SK-N-SH (cell line): ENCODE measurements around the gene USB1. TPM values are rescaled to one million over a fixed set of nuclear protein-coding genes. Genes with fewer than 3 reads are reported as not detected.

Experiments
- CTCF ChIA-PET: fragments of 300-600, 350-600 bp; formaldehyde crosslinking; extraction: SDS; loops from one replicate; lab custom pipeline; 2021; lab: Yijun Ruan, JAX
- POLR2A ChIA-PET: fragments of 350-600 bp; sonication (Branson Sonifier 250); formaldehyde crosslinking; extraction: SDS; loops from one replicate; lab custom pipeline; 2020; ENCODE audit warnings: antibody characterized with exemption, inconsistent platforms; lab: Yijun Ruan, JAX
- DNase-seq: peaks from one replicate; pipeline ENCODE4 v3.0.0; 2012
- H2AFZ ChIP-seq: fragments of 200-600 bp; sonication (generic); 2 replicates; pipeline ENCODE4 v1.8.1; 2016; ENCODE audit warnings: antibody characterized with exemption, mild to moderate bottlenecking, low read depth
- H3F3A ChIP-seq: fragments of 200-600 bp; sonication (generic); replicated peaks from 2 replicates; pipeline ENCODE3; 2016; ENCODE audit warnings: antibody characterized with exemption, mild to moderate bottlenecking; ENCODE audit not compliant: insufficient read depth
- H3K27ac ChIP-seq, 2 experiments: fragments of 200-500 bp in 1 of 2; fragments of 200-600 bp in 1 of 2; sonication (Bioruptor generic) in 1 of 2; sonication (generic), shearing (Covaris generic) in 1 of 2; 2 replicates each; pipeline versions ENCODE4 v1.5.1 to v1.6.1; 2014 to 2016; ENCODE audit warnings: low read depth in 2 of 2, inconsistent platforms in 1 of 2, low read length in 1 of 2, mild to moderate bottlenecking in 1 of 2, mixed read lengths in 1 of 2
- H3K27me3 ChIP-seq: fragments of 200-600 bp; sonication (generic), shearing (Covaris generic); 2 replicates; pipeline ENCODE4 v1.6.1; 2016; ENCODE audit warnings: mixed run types; ENCODE audit not compliant: insufficient read depth
- H3K36me3 ChIP-seq, 2 experiments: fragments of 200-500 bp in 1 of 2; fragments of 200-600 bp in 1 of 2; sonication (Bioruptor generic) in 1 of 2; sonication (generic) in 1 of 2; replicated peaks in 1 of 2; 2 replicates each; pipeline versions ENCODE3 to v1.5.1; 2014 to 2016; ENCODE audit warnings: low read length in 1 of 2, mild to moderate bottlenecking in 1 of 2; ENCODE audit not compliant: insufficient read depth in 2 of 2, control insufficient read depth in 1 of 2
- H3K4me1 ChIP-seq, 2 experiments: fragments of 200-500 bp in 1 of 2; fragments of 200-600 bp in 1 of 2; sonication (Bioruptor generic) in 1 of 2; sonication (generic), shearing (Covaris generic) in 1 of 2; 2 replicates each; pipeline versions ENCODE4 v1.5.1 to v1.6.1; 2014 to 2016; ENCODE audit warnings: low read depth in 1 of 2, low read length in 1 of 2, mixed run types in 1 of 2; ENCODE audit not compliant: insufficient read depth in 2 of 2, control insufficient read depth in 1 of 2
- H3K4me2 ChIP-seq: fragments of 200-600 bp; sonication (generic), shearing (Covaris generic); 2 replicates; pipeline ENCODE4 v1.6.1; 2017; ENCODE audit warnings: mixed run types
- H3K4me3 ChIP-seq, 2 experiments: fragments of 200-500 bp in 1 of 2; fragments of 200-600 bp in 1 of 2; sonication (Bioruptor generic) in 1 of 2; sonication (generic), shearing (Covaris generic) in 1 of 2; 2 replicates each; pipeline versions ENCODE4 v1.5.1 to v1.8.1; 2014 to 2016; ENCODE audit warnings: low read depth in 2 of 2, inconsistent platforms in 1 of 2, low read length in 1 of 2, mild to moderate bottlenecking in 1 of 2, mixed read lengths in 1 of 2, moderate library complexity in 1 of 2
- H3K79me2 ChIP-seq: fragments of 200-600 bp; sonication (generic); 2 replicates; pipeline ENCODE4 v1.8.1; 2017; ENCODE audit warnings: mild to moderate bottlenecking; ENCODE audit not compliant: insufficient read depth
- H3K9ac ChIP-seq: fragments of 200-600 bp; sonication (generic); 2 replicates; pipeline ENCODE4 v1.6.1; 2017; ENCODE audit warnings: mixed run types
- H3K9me2 ChIP-seq: fragments of 200-600 bp; sonication (generic); 2 replicates; pipeline ENCODE4 v1.6.1; 2017; ENCODE audit warnings: mixed run types
- H3K9me3 ChIP-seq: fragments of 200-600 bp; sonication (generic); 2 replicates; pipeline ENCODE4 v1.6.1; 2017; ENCODE audit warnings: mixed run types, mild to moderate bottlenecking, moderate library complexity
- H4K20me1 ChIP-seq: fragments of 200-600 bp; sonication (generic); 2 replicates; pipeline ENCODE4 v1.6.1; 2017; ENCODE audit warnings: mild to moderate bottlenecking, mixed run types; ENCODE audit not compliant: insufficient read depth
- FOSL2 ChIP-seq: IDR thresholded peaks from 2 replicates; pipeline ENCODE4 v1.4.0; 2012; ENCODE audit warnings: low read depth, mild to moderate bottlenecking, moderate library complexity, borderline replicate concordance
- FOXJ3 ChIP-seq: sonication (generic); formaldehyde crosslinking; IDR thresholded peaks from 2 replicates; pipeline ENCODE4 v1.5.1; 2020; ENCODE audit warnings: mild to moderate bottlenecking, missing genetic modification reagents
- MAX ChIP-seq: IDR thresholded peaks from 2 replicates; pipeline ENCODE4 v1.4.0; 2012; ENCODE audit warnings: low read depth
- POLR2AphosphoS5 ChIP-seq: IDR thresholded peaks from 2 replicates; pipeline ENCODE4 v1.6.1; 2012; ENCODE audit warnings: low read depth, low read length
- RAD21 ChIP-seq: IDR thresholded peaks from 2 replicates; pipeline ENCODE4 v1.6.1; 2012; ENCODE audit warnings: mild to moderate bottlenecking, low read length
- RFX5 ChIP-seq: IDR thresholded peaks from 2 replicates; pipeline ENCODE4 v1.6.1; 2012; ENCODE audit warnings: mild to moderate bottlenecking, improper control_type of control experiment, low read length
- RXRA ChIP-seq: IDR thresholded peaks from 2 replicates; pipeline ENCODE4 v1.4.0; 2012; ENCODE audit warnings: low read depth, mild to moderate bottlenecking, borderline replicate concordance
- SIN3A ChIP-seq: IDR thresholded peaks from 2 replicates; pipeline ENCODE4 v1.6.1; 2012; ENCODE audit warnings: low read depth, mild to moderate bottlenecking, low read length, moderate library complexity, borderline replicate concordance
- SMC3 ChIP-seq: IDR thresholded peaks from 2 replicates; pipeline ENCODE4 v1.6.1; 2012; ENCODE audit warnings: low read depth, low read length, improper control_type of control experiment
- TAF1 ChIP-seq: IDR thresholded peaks from 2 replicates; pipeline ENCODE4 v1.6.1; 2012; ENCODE audit warnings: low read depth, mild to moderate bottlenecking, low read length, moderate library complexity, borderline replicate concordance
- TEAD4 ChIP-seq: IDR thresholded peaks from 2 replicates; pipeline ENCODE4 v1.4.0; 2012; ENCODE audit warnings: mild to moderate bottlenecking, borderline replicate concordance; ENCODE audit not compliant: insufficient read depth
- USF1 ChIP-seq: IDR thresholded peaks from 2 replicates; pipeline ENCODE4 v1.4.0; 2012; ENCODE audit warnings: low read depth, borderline replicate concordance
- YY1 ChIP-seq: IDR thresholded peaks from 2 replicates; pipeline ENCODE4 v1.4.0; 2012; ENCODE audit warnings: low read depth, mild to moderate bottlenecking
- ZBTB33 ChIP-seq: IDR thresholded peaks from 2 replicates; pipeline ENCODE4 v1.4.0; 2012; ENCODE audit warnings: low read depth, borderline replicate concordance
- WGBS: methylation state at CpG from one replicate; pipeline ENCODE4 v1.1.6; 2017; ENCODE audit warnings: low lambda C conversion rate; 5-methylcytosine and 5-hydroxymethylcytosine counted together
- polyA plus RNA-seq, 3 experiments: library from polyadenylated mRNA; depleted of rRNA; stranded (reverse); fragments of >200 nt; gene quantifications; 2 replicates each; pipeline ENCODE4 v1.2.3, GENCODE V29; 2012
- TF ChIP-seq, protein P1 (sequence below): IDR thresholded peaks from 2 replicates; pipeline ENCODE4; 2012
- TF ChIP-seq, protein P2 (sequence below): fragments of 150-350 bp; IDR thresholded peaks from 2 replicates; pipeline ENCODE4 v1.6.1; 2016; ENCODE audit warnings: mild to moderate bottlenecking, low read depth, low read length

USB1 gene
- polyA plus RNA-seq, 1 of the 3 experiments (the other 2 are of a cell fraction): 94.1 TPM

- TF ChIP-seq USF1: no peak
- TF ChIP-seq, all 33 proteins: peak for 0
Observed at GRCh38 chr16:58012481-58012880, 11.3 kb downstream of the USB1 start (continued).

DNA sequence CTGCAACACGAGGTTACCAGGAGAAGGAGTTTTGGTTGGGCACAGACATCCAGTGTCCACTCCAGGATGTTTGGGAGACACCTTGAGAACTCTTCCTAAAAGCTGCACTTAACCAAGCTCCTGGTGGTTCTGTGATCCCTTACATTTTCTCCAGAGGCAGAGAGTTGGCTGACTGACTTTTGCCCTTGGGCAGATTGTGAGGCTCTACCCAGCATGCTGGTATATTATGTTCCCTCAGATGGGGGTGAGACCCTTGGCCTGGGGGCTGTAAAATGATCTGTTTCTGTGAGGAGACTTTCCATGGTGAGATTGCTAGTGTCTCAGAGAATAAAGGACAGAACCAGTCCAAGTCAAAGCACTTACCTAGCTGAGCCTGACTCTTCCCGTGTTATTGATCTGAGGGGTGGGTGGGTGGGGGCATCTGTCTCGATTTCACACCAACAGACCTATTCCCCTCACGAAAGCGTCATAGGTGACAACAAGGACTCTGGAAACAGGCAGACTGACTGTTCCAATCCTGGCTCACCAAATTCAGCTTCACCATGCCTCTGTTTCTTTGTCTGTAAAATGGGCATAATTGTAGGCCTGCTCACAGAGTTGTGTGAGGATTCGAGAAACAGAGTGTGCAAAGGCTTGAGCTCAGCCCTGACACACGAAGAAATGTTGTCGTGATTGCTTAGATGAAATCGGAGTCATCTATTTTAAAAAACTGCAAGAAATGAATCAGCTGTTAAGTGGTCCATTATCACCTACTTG is 12.2 kb downstream of the USB1 start:
- Histone ChIP-seq H3K27me3 (no peaks in the 10 kb centered on the region), H3K9ac (no peak overlapping the region), H3K9me2 (no peaks in the 10 kb centered on the region)
- TF ChIP-seq FOXJ3 (no peak), RFX5 (no peak), RAD21 (no peak), MAX (no peak), ZBTB33 (no peak), TAF1 (no peak), FOSL2 (no peak), POLR2AphosphoS5 (no peak), SIN3A (no peak), YY1 (no peak), SMC3 (no peak), TEAD4 (no peak), RXRA (no peak)
- TF ChIP-seq, protein P1, sequence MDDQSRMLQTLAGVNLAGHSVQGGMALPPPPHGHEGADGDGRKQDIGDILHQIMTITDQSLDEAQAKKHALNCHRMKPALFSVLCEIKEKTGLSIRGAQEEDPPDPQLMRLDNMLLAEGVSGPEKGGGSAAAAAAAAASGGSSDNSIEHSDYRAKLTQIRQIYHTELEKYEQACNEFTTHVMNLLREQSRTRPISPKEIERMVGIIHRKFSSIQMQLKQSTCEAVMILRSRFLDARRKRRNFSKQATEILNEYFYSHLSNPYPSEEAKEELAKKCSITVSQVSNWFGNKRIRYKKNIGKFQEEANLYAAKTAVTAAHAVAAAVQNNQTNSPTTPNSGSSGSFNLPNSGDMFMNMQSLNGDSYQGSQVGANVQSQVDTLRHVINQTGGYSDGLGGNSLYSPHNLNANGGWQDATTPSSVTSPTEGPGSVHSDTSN: no peak
- TF ChIP-seq, protein P2, sequence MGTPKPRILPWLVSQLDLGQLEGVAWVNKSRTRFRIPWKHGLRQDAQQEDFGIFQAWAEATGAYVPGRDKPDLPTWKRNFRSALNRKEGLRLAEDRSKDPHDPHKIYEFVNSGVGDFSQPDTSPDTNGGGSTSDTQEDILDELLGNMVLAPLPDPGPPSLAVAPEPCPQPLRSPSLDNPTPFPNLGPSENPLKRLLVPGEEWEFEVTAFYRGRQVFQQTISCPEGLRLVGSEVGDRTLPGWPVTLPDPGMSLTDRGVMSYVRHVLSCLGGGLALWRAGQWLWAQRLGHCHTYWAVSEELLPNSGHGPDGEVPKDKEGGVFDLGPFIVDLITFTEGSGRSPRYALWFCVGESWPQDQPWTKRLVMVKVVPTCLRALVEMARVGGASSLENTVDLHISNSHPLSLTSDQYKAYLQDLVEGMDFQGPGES: no peak
- TF ChIP-seq, all 33 proteins: peak for 0
- no peaks in the 10 kb centered on the region for H3K9me3 ChIP-seq
- 85% methylated on average over 8 of the region's 9 CpGs for WGBS
- no peak overlapping the region for H3K4me3 ChIP-seq
- H2AFZ ChIP-seq: no peak overlapping the region
- H3K36me3 ChIP-seq: peaks cover 7 to 33% of the 10 kb centered on the region in 2 experiments
- no peak for DNase-seq
- no peaks in the 10 kb centered on the region for H3F3A ChIP-seq
- peaks cover 10% of the 10 kb centered on the region; the same call in 1 of the 2 replicates for H3K79me2 ChIP-seq
- no peaks in the 10 kb centered on the region for H4K20me1 ChIP-seq
- H3K4me2 ChIP-seq: no peak overlapping the region
- H3K4me1 ChIP-seq: peaks cover 0 to 11% of the 10 kb centered on the region in 2 experiments; a peak in 2 of 4 replicates
- ChIA-PET CTCF (interaction anchor here (0.7 to 8.5 kb wide), 9 partner anchors 10 to 258 kb away, joined by 3 to 80 read pairs (median 4); partner anchors contain the start of genes CFAP20 and USB1), POLR2A (no interaction called here)
- H3K27ac ChIP-seq: no peak overlapping the region
